Bronchus fibroblast of lung (primary cell): ENCODE data around the gene RAB37. TPM values are rescaled to one million over a fixed set of nuclear protein-coding genes. Genes with fewer than 3 reads are reported as not detected.

Source experiments
- total RNA-seq: library from RNA; depleted of rRNA; stranded (reverse); fragments of >200 nt; gene quantifications from 2 replicates; pipeline ENCODE4 v1.2.3, GENCODE V29; 2015

Gene RAB37
- 0.67 and 0.89 TPM in 2 replicates for total RNA-seq

GRCh38 chr17:74736513-74737298 is at the start of gene RAB37:
TSS of gene RAB37 (plus strand) at chr17:74737256. CDS start at chr17:74737273, 17 bp downstream.

GRCh38 chr17:74712756-74713155 is 24.3 kb upstream of the RAB37 start, which contains the start of gene CD300LF:
TSS of gene CD300LF (minus strand) at chr17:74712923. CDS start at chr17:74712866, 57 bp downstream.

GRCh38 chr17:74748529-74749278 is 11.6 kb downstream of the RAB37 start, which contains the start of gene NHERF1:
TSS of gene NHERF1 (plus strand) at chr17:74748628. CDS start at chr17:74748847, 219 bp downstream.

GRCh38 chr17:74776044-74776962 is 39.2 kb downstream of the RAB37 start, which contains the start of gene NAT9:
TSS of gene NAT9 (minus strand) at chr17:74776345. CDS start at chr17:74775698, 647 bp downstream.

Other genes starting within 250 kb of the RAB37 start
- gene CD300LB, start 205.8 kb upstream of the RAB37 start, total RNA-seq, result not detected in 2 replicates
- gene CD300C, start 191.1 kb upstream of the RAB37 start, total RNA-seq, result not detected in 2 replicates
- gene CD300H, start 169.7 kb upstream of the RAB37 start, total RNA-seq, result not detected in 2 replicates
- not detected in 2 replicates for gene CD300LD, start 145.0 kb upstream of the RAB37 start, total RNA-seq
- gene CD300E, start 113.5 kb upstream of the RAB37 start, total RNA-seq, result not detected in 2 replicates
- not detected in 2 replicates for gene CD300LF, start 24.3 kb upstream of the RAB37 start, total RNA-seq
- gene NHERF1, start 11.4 kb downstream of the RAB37 start, total RNA-seq, result 36.0 and 40.7 TPM in 2 replicates
- 23.2 and 24.4 TPM in 2 replicates for gene NAT9, start 39.1 kb downstream of the RAB37 start, total RNA-seq
- gene GRIN2C, start 122.6 kb downstream of the RAB37 start, total RNA-seq, result not detected in 2 replicates
- 31.1 and 32.1 TPM in 2 replicates for gene FDXR, start 135.7 kb downstream of the RAB37 start, total RNA-seq
- not detected in 2 replicates for gene FADS6, start 156.4 kb downstream of the RAB37 start, total RNA-seq
- not detected in 2 replicates for gene USH1G, start 186.0 kb downstream of the RAB37 start, total RNA-seq
- not detected in 2 replicates for gene OTOP2, start 187.0 kb downstream of the RAB37 start, total RNA-seq
- not detected in 2 replicates for gene OTOP3, start 198.6 kb downstream of the RAB37 start, total RNA-seq
- gene HID1, start 235.5 kb downstream of the RAB37 start, total RNA-seq, result 0.45 and 0.67 TPM in 2 replicates